Colonic mucosa (tissue), 4 donors: Measurements from ENCODE around the gene PRPF6. TPM values are rescaled to one million over a fixed set of nuclear protein-coding genes. Genes with fewer than 3 reads are reported as not detected.
A peak's percentile ranks its signal among the peaks of the same experiment; 100 is the strongest.
"Not testable (repeated sequence)": the region's sequence is repeated elsewhere in the genome, so short reads cannot be mapped to it uniquely, and the experiment has no call there.

Experiments used
- DNase-seq: peaks from one replicate; pipeline ENCODE4 v3.0.0-alpha.2; 2020
- H3K27ac ChIP-seq: fragments of 200-600 bp; one replicate; pipeline ENCODE4 v1.8.0; 2021
- H3K27me3 ChIP-seq: fragments of 200-600 bp; one replicate; pipeline ENCODE4 v1.8.0; 2021
- H3K36me3 ChIP-seq: fragments of 200-600 bp; one replicate; pipeline ENCODE4 v1.8.0; 2021
- H3K4me1 ChIP-seq: fragments of 200-600 bp; one replicate; pipeline ENCODE4 v1.8.0; 2021; ENCODE audit warnings: mild to moderate bottlenecking
- H3K4me3 ChIP-seq: fragments of 200-600 bp; one replicate; pipeline ENCODE4 v1.8.0; 2021
- H3K9ac ChIP-seq, 2 donors: one replicate each; pipeline ENCODE4 v1.7.0; 2013; ENCODE audit warnings: control low read depth in 2 of 2, low read depth in 2 of 2, low read length in 2 of 2
- H3K9me3 ChIP-seq: fragments of 200-600 bp; one replicate; pipeline ENCODE4 v1.8.0; 2021
- intact Hi-C: fragments of 100-400 bp; cut with DNase I; formaldehyde crosslinking; loops from one replicate; pipeline ENCODE4 v1.14.1; 2022
- total RNA-seq, 2 donors: library from RNA; stranded (reverse); fragmentation: NEBNext Ultra II Directional in 1 of 2; extraction: Animal tissue kit (Norgen Biotek cat#: 25700) in 1 of 2; gene quantifications; one replicate each; pipeline ENCODE4 v1.2.1, GENCODE V29; 2021
- TF ChIP-seq, protein P1 (sequence below): fragments of 200-600 bp; IDR thresholded peaks from one replicate; pipeline ENCODE4 v1.8.0; 2022; ENCODE audit warnings: antibody characterized with exemption, mild to moderate bottlenecking
- donor health status: healthy.
- donor health status: DM: no; HTN: no; CAD: no.
- donor health status: DM: no; HTN: no; CAD: no.

PRPF6 gene
- total RNA-seq, 2 donors from 2014 or later, result 53.0 to 68.6 TPM

DNA sequence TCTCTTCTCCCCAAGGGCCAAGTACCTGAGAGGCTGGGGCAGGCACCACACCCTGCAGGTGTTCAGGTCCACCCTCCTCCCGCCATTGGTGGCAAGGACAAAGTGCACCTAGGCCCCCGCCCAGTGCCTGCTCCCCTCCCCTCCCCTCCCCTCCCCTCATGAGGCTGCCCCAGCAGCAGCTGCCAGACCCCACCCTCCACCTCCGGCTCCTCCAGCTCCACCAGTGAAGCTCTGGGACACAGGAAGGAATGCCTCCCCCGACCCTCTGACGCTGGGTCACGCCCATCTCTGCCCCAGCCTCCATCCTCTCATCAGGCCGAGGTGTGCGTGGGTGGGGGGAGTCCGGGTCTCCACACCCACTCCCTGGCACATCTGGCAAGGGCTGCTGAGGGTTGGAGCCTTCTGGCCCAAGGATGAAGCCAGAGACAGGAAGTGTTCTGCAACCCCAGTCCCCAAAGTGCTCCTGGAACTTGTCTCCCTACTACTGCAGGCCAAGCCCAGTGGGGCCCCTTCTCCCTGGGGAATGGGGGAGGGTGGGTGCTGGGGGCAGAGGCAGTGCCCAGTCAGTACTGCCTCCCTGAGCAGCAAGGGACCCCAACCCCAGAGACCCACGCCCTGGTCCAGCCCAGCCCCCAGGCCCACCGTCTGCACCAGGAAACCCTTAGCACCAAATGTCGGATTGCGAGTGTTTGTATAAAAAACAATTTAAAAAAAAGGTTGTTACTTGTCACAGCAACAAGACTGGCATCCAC is 23.1 kb upstream of the PRPF6 start:
- no peaks in the 10 kb centered on the region for H3K27me3 ChIP-seq
- H3K4me3 ChIP-seq, result peak overlapping the region; percentile 96
- H3K4me1 ChIP-seq, result peaks cover 12% of the 10 kb centered on the region
- peak; percentile 92 for DNase-seq
- TF ChIP-seq, protein P1, sequence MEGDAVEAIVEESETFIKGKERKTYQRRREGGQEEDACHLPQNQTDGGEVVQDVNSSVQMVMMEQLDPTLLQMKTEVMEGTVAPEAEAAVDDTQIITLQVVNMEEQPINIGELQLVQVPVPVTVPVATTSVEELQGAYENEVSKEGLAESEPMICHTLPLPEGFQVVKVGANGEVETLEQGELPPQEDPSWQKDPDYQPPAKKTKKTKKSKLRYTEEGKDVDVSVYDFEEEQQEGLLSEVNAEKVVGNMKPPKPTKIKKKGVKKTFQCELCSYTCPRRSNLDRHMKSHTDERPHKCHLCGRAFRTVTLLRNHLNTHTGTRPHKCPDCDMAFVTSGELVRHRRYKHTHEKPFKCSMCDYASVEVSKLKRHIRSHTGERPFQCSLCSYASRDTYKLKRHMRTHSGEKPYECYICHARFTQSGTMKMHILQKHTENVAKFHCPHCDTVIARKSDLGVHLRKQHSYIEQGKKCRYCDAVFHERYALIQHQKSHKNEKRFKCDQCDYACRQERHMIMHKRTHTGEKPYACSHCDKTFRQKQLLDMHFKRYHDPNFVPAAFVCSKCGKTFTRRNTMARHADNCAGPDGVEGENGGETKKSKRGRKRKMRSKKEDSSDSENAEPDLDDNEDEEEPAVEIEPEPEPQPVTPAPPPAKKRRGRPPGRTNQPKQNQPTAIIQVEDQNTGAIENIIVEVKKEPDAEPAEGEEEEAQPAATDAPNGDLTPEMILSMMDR, result no peak
- intact Hi-C loops, result no loop called here
- peak overlapping the region; percentile 62 for H3K27ac ChIP-seq
- H3K9ac ChIP-seq, result peak overlapping the region in 1 of 2 donors; percentile 78
- H3K36me3 ChIP-seq, result no peaks in the 10 kb centered on the region
- H3K9me3 ChIP-seq, result no peaks in the 10 kb centered on the region

DNA sequence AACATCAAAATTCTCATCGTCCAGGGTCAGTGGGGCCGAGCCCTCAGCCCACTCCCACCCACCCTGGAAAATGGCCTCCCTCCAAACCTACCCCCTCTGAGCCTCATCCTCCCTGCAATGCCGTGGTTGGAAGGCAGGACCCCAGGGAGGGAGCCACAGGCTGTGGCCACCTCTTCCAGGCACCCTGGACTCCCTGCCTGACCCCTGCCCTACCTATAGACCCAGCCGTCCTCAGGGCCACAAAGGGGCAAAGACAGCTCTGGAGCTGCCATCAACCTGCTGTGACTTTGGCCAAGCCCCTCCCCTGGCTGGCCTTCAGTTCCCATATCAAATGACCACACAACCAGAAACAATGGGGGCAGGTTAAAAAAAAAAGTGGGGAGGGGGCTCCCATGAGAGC is 22.5 kb upstream of the PRPF6 start:
- no peaks in the 10 kb centered on the region for H3K9me3 ChIP-seq
- TF ChIP-seq, protein P1, result no peak
- H3K9ac ChIP-seq, result no peak overlapping the region
- intact Hi-C loops, result no loop called here
- no peaks in the 10 kb centered on the region for H3K36me3 ChIP-seq
- no peak overlapping the region for H3K27ac ChIP-seq
- H3K4me3 ChIP-seq, result no peak overlapping the region
- no peak for DNase-seq
- H3K4me1 ChIP-seq, result peaks cover 12% of the 10 kb centered on the region
- no peaks in the 10 kb centered on the region for H3K27me3 ChIP-seq

GRCh38 chr20:63958964-63959698 is 21.8 kb upstream of the PRPF6 start:
- no peak overlapping the region for H3K27ac ChIP-seq
- H3K9me3 ChIP-seq, result no peaks in the 10 kb centered on the region
- TF ChIP-seq, protein P1, result no peak
- intact Hi-C loops, result no loop called here
- H3K27me3 ChIP-seq, result no peaks in the 10 kb centered on the region
- DNase-seq, result no peak
- no peak overlapping the region for H3K9ac ChIP-seq
- no peaks in the 10 kb centered on the region for H3K36me3 ChIP-seq
- H3K4me1 ChIP-seq, result peaks cover 8% of the 10 kb centered on the region
- H3K4me3 ChIP-seq, result no peak overlapping the region

DNA sequence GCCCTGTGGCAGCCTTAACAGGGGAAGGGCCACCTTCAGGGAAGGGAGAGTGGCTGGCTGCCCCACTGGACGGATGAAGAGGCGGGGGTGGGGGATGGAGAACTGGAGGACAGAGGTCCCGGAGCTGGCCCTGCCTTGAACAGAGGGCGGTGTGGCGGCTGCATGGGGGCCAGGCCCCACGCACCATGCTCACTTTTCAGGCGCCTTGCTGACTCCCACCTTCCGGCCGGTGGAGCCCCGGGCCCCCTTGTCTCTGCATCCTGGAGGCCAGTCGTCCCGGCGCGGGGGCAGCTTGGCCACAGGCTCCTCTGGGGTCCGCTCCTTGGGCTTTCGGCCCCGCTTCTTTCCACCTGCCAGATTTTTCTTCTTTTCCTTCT is 21.2 kb upstream of the PRPF6 start:
- intact Hi-C loops, result no loop called here
- no peak overlapping the region for H3K4me3 ChIP-seq
- no peaks in the 10 kb centered on the region for H3K27me3 ChIP-seq
- DNase-seq, result no peak
- TF ChIP-seq, protein P1, result no peak
- no peaks in the 10 kb centered on the region for H3K9me3 ChIP-seq
- H3K9ac ChIP-seq, result no peak overlapping the region
- no peak overlapping the region for H3K27ac ChIP-seq
- no peaks in the 10 kb centered on the region for H3K36me3 ChIP-seq
- peaks cover 2% of the 10 kb centered on the region for H3K4me1 ChIP-seq

DNA sequence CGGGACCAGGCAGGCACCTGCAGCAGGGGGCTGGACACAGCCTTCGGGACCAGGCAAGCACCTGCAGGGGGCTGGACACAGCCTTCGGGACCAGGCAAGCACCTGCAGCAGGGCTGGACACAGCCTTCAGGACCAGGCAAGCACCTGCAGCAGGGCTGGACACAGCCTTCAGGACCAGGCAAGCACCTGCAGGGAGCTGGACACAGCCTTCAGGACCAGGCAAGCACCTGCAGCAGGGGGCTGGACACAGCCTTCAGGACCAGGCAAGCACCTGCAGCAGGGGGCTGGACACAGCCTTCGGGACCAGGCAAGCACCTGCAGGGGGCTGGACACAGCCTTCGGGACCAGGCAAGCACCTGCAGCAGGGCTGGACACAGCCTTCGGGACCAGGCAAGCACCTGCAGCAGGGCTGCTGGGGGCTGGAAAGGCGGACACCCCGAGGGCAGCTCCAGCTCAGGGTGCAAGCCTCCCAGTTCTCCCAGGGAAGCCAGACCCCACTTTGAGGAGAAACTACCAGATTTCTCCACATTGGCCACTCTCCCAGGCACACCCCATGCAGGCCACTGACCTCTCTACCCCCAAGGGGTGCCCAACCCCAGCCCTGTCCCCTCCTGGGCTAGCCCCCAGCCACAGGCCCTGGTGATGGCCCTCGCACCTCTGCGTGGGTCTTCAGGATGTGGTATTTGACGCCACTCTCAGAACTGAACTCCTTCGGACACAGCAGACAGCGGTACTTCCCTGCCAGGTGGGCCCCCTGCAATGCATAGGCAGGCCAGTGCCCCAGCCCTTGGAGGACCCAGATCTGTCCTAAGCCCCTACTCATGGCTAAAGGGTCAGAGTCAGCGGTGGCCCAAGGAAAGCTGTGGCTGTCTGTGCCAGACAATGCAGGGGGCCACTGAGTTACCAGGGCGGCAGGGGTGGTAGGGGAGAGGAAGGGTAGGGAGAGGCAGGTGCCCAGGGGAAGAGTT is 20.0 kb upstream of the PRPF6 start:
- H3K4me3 ChIP-seq, intact Hi-C loops, H3K9me3 ChIP-seq, H3K9ac ChIP-seq, H3K27me3 ChIP-seq, H3K36me3 ChIP-seq, H3K4me1 ChIP-seq, DNase-seq, H3K27ac ChIP-seq: not testable (repeated sequence)
